HG03575 (cell line): ENCODE measurements around the gene RAF1.

ENCODE experiments used
- ATAC-seq: cut with Tn5 transposase; IDR thresholded peaks from one replicate; pipeline ENCODE4 v1.9.1; 2021; ENCODE audit not compliant: unreplicated experiment, insufficient number of reproducible peaks, low FRiP score; ENCODE audit errors: extremely low read depth

RAF1 gene

GRCh38 chr3:12578742-12579141, 85.2 kb downstream of the RAF1 start:
- no peak for ATAC-seq

GRCh38 chr3:12577379-12577778, 86.5 kb downstream of the RAF1 start:
- no peak for ATAC-seq

GRCh38 chr3:12574661-12575060, 89.3 kb downstream of the RAF1 start:
- ATAC-seq = no peak

GRCh38 chr3:12574131-12574530, 89.8 kb downstream of the RAF1 start:
- ATAC-seq = no peak

- no peak for ATAC-seq
Observed at GRCh38 chr3:12571986-12572385, 91.9 kb downstream of the RAF1 start.

- no peak for ATAC-seq
Observed at GRCh38 chr3:12569836-12570235, 94.1 kb downstream of the RAF1 start.

- ATAC-seq = no peak
Observed at GRCh38 chr3:12568747-12569146, 95.2 kb downstream of the RAF1 start.

- ATAC-seq = no peak
Observed at GRCh38 chr3:12566976-12567375, 96.9 kb downstream of the RAF1 start.

- no peak for ATAC-seq
Observed at GRCh38 chr3:12562451-12562850, 101.5 kb downstream of the RAF1 start.

- ATAC-seq = no peak
Observed at GRCh38 chr3:12561397-12561796, 102.5 kb downstream of the RAF1 start.

- peak; percentile 28 for ATAC-seq
Observed at GRCh38 chr3:12560505-12561190, 103.3 kb downstream of the RAF1 start.

GRCh38 chr3:12559520-12559919, 104.4 kb downstream of the RAF1 start:
- ATAC-seq = no peak

GRCh38 chr3:12558706-12559105, 105.2 kb downstream of the RAF1 start:
- no peak for ATAC-seq

- ATAC-seq = no peak
Observed at GRCh38 chr3:12557473-12558100, 106.3 kb downstream of the RAF1 start.

- no peak for ATAC-seq
Observed at GRCh38 chr3:12556690-12557472, 107.0 kb downstream of the RAF1 start, which contains the start of gene MKRN2. Gene MKRN2 (plus strand): TSS chr3:12557087. CDS start chr3:12557151, 64 bp downstream.

GRCh38 chr3:12556314-12556689, 107.6 kb downstream of the RAF1 start:
- no peak for ATAC-seq

- ATAC-seq = no peak
Observed at GRCh38 chr3:12553921-12554391, 110.0 kb downstream of the RAF1 start.

GRCh38 chr3:12549971-12550760, 113.8 kb downstream of the RAF1 start:
- ATAC-seq = no peak

GRCh38 chr3:12545473-12545791, 118.5 kb downstream of the RAF1 start, which contains the start of gene MKRN2OS:
Gene MKRN2OS (minus strand): TSS chr3:12545499. CDS start chr3:12545464, 35 bp downstream.
- ATAC-seq = no peak
